Sigmoid colon (tissue), 4 donors: ENCODE results near the gene FAM200B.

Source experiments
- EP300 ChIP-seq, 4 donors: sonication (generic); formaldehyde crosslinking; IDR thresholded peaks; one replicate each; pipeline ENCODE4 v1.6.1; 2017; ENCODE audit warnings: antibody characterized with exemption in 4 of 4
- POLR2A ChIP-seq, 2 donors: fragments of 450-650 bp; IDR thresholded peaks; one replicate each; pipeline ENCODE4 v1.6.1; 2016; ENCODE audit warnings: antibody characterized with exemption in 2 of 2, mild to moderate bottlenecking in 2 of 2, moderate library complexity in 2 of 2
- POLR2AphosphoS5 ChIP-seq, 4 donors: sonication (generic); formaldehyde crosslinking; IDR thresholded peaks; one replicate each; pipeline ENCODE4 v1.6.1; 2017; ENCODE audit warnings: antibody characterized with exemption in 4 of 4
- TF ChIP-seq, protein P1 (sequence below), 4 experiments: fragments of 450-650 bp in 3 of 4; fragments of 200-600 bp in 1 of 4; IDR thresholded peaks; one replicate each; pipeline ENCODE4 v1.5.1; 2016 to 2019; ENCODE audit warnings: antibody characterized with exemption in 4 of 4, mild to moderate bottlenecking in 3 of 4, moderate library complexity in 2 of 4

DNA sequence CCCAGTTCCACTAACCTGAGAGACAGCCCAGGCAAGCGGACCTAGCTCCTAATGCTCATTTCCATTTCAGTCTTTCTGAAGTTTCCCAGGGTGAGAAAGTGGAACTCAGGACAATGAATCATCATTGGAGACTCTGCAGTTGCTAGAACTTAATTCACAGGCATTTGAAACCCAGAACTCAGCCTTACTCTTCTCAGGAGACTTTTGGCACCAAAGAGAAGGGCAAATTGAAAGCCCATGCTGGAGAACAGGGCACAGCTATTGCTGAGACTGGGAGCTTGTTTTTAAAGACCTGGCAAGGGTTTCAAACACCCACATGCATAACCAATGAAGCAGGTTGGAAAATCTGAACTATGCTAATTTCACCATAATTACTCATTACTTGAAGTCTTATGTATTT, 57.2 kb downstream of the FAM200B start:
- TF ChIP-seq, protein P1, sequence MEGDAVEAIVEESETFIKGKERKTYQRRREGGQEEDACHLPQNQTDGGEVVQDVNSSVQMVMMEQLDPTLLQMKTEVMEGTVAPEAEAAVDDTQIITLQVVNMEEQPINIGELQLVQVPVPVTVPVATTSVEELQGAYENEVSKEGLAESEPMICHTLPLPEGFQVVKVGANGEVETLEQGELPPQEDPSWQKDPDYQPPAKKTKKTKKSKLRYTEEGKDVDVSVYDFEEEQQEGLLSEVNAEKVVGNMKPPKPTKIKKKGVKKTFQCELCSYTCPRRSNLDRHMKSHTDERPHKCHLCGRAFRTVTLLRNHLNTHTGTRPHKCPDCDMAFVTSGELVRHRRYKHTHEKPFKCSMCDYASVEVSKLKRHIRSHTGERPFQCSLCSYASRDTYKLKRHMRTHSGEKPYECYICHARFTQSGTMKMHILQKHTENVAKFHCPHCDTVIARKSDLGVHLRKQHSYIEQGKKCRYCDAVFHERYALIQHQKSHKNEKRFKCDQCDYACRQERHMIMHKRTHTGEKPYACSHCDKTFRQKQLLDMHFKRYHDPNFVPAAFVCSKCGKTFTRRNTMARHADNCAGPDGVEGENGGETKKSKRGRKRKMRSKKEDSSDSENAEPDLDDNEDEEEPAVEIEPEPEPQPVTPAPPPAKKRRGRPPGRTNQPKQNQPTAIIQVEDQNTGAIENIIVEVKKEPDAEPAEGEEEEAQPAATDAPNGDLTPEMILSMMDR (IDR thresholded peaks at IDR 0.05) = no peak
- no peak for TF ChIP-seq POLR2A (IDR thresholded peaks at IDR 0.05)
- TF ChIP-seq EP300 (IDR thresholded peaks at IDR 0.05) = no peak
- TF ChIP-seq POLR2AphosphoS5 (IDR thresholded peaks at IDR 0.05) = no peak
